Activated CD4-positive, CD25-positive, alpha-beta regulatory T cell treated with anti-CD3 and anti-CD28 coated beads, Interleukin-2, amount 50 U/mL, for 24 hours (primary cell): ENCODE data around the gene PSORS1C1.
"Not testable (repeated sequence)": the region's sequence is repeated elsewhere in the genome, so short reads cannot be mapped to it uniquely, and the experiment has no call there.

Source experiments
- ATAC-seq, 2 donors: fragments of 150-1000 bp; cut with Tn5 transposase; one replicate each; pipeline ENCODE4 v1.10.0; 2021; ENCODE audit warnings: mild to moderate bottlenecking in 1 of 2, moderate library complexity in 1 of 2

The PSORS1C1 gene

DNA sequence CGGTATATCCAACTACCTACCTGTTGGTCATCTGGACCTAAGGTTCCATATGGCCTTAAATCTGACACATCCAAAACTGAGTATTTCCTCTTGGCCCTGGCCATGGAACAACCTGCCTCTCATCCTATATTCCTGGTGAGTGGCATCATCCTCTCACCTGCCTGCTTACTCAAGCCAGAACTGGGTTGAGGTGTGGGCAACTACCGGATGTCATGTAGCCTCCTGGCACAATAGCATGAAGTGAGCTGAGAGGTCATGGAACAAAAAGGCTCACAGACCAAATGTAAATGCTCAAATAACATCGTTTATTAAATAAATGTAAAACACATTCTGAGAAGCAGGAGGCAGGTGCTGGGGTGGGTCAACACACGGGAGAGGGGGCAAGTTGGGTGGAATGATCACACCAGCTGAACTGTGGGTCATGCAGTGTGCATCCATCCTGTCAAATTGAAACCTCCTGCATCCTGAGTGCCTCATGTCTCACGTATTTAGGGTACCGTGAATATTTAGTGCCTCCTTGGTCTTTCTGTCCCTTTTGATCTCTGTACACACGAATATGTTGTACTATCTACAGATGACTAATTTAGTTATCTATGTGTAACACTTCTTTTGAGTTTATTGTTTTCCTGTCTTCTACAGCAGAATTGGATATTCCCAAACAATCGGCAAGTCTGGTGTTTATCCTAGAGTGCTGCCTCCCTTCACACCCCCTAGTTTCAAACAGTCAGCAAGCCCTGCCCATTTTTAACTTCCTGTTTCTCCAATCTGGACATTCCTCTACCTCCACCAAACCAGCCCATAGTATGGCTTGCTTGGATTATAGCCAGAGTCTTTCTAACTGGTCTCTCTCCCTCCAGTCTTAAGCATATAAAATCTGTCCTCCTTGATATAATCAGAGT, 63.8 kb downstream of the PSORS1C1 start:
- peak; percentile 36 to 42 for ATAC-seq

DNA sequence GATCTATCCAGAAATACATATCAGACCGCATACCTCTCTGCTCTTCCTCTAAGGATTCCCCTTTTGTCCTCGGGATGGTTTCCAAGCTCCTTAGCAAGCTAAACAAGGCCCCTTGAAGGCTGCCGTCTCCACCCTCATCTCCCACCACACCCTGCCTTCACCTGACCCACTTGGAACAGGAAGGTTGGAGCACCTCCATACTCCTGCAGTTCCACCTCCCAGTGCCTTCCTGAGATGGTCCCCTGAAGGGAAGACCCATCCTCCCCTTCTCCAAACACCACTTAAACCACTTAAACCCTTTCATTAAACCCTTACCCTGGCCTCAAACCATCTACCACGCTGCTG, 64.4 kb downstream of the PSORS1C1 start:
- no peak for ATAC-seq

DNA sequence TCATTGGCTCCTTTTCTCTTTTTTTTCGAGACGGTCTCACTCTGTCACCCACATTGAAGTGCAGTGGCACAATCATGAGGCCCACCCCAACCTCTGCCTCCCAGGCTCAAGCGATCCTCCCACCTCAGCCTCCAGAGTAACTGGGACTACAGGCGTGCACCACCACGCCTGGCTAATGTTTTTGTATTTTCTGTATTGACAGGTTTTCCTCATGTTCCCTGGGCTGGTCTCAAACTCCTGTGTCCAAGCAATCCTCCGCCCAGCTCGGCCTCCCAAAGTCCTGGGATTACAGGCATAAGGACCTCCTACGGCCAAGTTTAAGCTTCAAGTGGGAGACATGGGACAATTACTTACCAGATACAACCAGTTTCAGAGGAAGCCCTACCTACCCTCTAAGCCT, 65.3 kb downstream of the PSORS1C1 start:
- ATAC-seq: no peak

DNA sequence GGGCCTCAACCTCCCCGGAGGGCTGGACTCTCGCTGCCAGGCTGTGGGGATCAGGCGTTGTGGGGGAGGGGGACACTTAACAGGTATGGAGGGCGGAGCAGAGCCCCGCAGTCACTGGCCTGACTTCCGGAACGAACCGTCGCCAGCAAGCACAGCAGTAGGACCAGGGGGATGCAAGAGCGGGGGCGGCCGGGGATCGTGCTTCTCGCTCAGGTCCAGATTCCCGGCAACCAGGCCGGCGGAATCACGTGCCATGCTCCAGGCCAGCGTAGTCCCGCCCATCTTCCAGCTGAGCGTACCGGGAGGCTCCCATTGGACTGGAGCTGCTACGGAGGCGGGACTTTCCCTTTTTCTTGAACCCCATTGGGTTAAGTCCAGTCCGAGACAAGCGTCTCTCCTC, 65.9 kb downstream of the PSORS1C1 start:
- peak; percentile 91 to 99 for ATAC-seq

GRCh38 chr6:31183287-31183686, 68.7 kb downstream of the PSORS1C1 start:
- ATAC-seq: not testable (repeated sequence)

DNA sequence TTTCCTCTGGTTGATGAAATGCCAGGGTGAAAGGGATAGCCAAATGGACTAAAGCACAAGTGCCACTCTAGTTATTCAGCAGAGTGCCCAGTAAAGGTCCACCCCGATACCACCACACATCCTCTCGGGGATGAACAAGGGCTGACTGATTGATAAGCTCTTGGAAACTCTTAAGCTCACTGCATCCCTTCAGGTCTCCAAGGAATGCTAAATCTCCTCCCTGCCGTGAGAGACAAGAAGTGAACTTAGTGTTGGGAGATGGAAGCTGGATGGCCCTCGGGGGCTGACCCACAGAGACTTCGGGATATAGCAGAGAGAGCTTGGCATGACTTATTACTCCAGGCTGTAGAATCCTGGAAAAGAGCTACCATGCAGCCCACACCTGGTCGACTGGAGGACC, 69.3 kb downstream of the PSORS1C1 start:
- ATAC-seq: not testable (repeated sequence)

GRCh38 chr6:31185695-31186051, 71.1 kb downstream of the PSORS1C1 start:
- peak in 1 of 2 donors; percentile 45 for ATAC-seq

DNA sequence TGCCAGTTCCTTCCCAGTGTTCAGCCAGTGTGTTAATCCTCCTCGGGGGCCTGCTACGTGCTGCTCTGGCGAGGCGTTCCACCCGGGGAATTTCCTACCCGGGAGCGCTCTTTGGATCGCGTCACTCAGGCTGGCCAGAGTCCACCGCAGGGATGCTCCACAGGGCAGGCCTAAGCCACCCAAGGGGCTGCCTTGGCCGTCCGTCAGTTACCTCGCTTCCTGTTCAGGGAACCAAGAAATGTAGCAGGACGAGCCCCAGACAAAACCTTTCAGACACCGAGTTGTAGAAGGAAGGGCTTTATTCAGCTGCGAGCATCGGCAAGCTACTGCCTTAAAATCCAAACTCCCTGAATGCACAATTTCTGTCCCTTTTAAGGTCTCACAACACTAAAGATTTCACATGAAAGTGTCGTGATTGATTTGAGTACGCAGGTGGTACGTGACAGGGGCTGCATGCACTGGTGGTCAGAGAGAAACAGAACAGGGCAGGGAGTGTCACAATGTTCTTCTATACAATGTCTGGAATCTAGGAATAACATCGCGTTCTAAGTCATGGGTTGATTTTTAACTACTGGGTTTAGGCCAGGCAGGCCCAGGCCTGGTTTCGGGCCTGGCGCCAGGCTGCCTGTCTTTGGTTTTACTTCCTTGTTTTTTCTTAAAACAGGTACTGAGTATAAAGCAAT, 71.6 kb downstream of the PSORS1C1 start:
- no peak for ATAC-seq

DNA sequence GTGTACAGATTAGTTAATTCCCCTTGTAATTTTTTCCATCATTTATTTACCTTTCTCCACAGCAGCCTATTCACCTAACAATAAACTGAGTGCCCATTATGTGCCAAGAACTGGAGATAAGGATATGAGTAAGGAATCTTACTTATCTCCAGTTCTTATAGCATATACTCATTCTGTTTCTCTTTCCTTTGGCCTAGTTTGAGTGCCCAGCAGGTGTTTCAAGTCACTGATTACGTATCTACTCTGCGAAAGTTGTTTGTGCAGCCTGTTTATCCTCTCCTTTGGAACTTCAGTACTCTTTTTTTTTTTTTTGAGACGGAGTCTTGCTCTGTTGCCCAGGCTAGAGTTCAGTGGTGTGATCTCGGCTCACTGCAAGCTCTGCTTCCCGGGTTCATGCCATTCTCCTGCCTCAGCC, 73.2 kb downstream of the PSORS1C1 start:
- ATAC-seq: no peak

DNA sequence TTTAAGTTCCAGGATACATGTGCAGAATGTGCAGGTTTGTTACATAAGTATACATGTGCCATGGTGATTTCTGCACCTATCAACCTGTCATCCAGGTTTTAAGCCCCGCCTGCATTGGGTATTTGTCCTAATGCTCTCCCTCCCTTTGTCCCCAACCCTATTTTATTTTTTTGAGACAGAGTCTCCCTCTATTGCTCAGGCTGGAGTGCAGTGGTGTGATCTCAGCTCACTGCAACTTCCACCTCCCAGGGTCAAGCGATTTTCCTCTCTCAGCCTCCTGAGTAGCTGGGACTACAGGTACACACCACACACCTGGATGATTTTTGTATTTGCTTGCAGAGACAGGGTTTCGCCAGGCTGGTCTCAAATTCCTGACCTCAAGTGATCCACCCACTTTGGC, 74.6 kb downstream of the PSORS1C1 start:
- ATAC-seq: not testable (repeated sequence)
